Measurements from ENCODE around the gene DUSP9. TPM values are rescaled to one million over a fixed set of nuclear protein-coding genes. Genes with fewer than 3 reads are reported as not detected.

The DUSP9 gene
- polyA plus RNA-seq, 5 donors = 0.12 to 0.69 (median 0.45) TPM; not detected in 2

- DNase-seq = no peak
Observed at GRCh38 chrX:153647461-153648357, 706 bp downstream of the DUSP9 start.

- DNase-seq = no peak
Observed at GRCh38 chrX:153648358-153649177, 1.6 kb downstream of the DUSP9 start.

GRCh38 chrX:153649178-153649914, 2.3 kb downstream of the DUSP9 start:
- DNase-seq = no peak

- DNase-seq = no peak
Observed at GRCh38 chrX:153649915-153650782, 3.1 kb downstream of the DUSP9 start.

GRCh38 chrX:153650959-153651358, 4.0 kb downstream of the DUSP9 start:
- no peak for DNase-seq

- DNase-seq = no peak
Observed at GRCh38 chrX:153651540-153652079, 4.6 kb downstream of the DUSP9 start.

- no peak for DNase-seq
Observed at GRCh38 chrX:153653556-153653955, 6.6 kb downstream of the DUSP9 start.

- DNase-seq = no peak
Observed at GRCh38 chrX:153657161-153657560, 10.2 kb downstream of the DUSP9 start.

GRCh38 chrX:153659268-153659667, 12.3 kb downstream of the DUSP9 start:
- no peak for DNase-seq

- DNase-seq = no peak
Observed at GRCh38 chrX:153662266-153662665, 15.3 kb downstream of the DUSP9 start.

GRCh38 chrX:153665726-153666306, 18.8 kb downstream of the DUSP9 start:
- no peak for DNase-seq

- DNase-seq = no peak
Observed at GRCh38 chrX:153667281-153667955, 20.4 kb downstream of the DUSP9 start.

GRCh38 chrX:153667956-153668396, 21.0 kb downstream of the DUSP9 start:
- peak; percentile 76 to 85 for DNase-seq

GRCh38 chrX:153668423-153669173, 21.6 kb downstream of the DUSP9 start:
- no peak for DNase-seq

GRCh38 chrX:153669174-153669890, 22.3 kb downstream of the DUSP9 start:
- DNase-seq = no peak

- DNase-seq = no peak
Observed at GRCh38 chrX:153669901-153670731, 23.1 kb downstream of the DUSP9 start.

Measured in right lung (tissue), 5 donors.